ENCODE measurements around the gene CHM.
"Not testable (repeated sequence)": the region's sequence is repeated elsewhere in the genome, so short reads cannot be mapped to it uniquely, and the experiment has no call there.

Gene CHM

GRCh38 chrX:86023811-86024210 is 23.5 kb downstream of the CHM start:
- no peaks in the 10 kb centered on the region for H3K27me3 ChIP-seq (ENCODE audit: control insufficient read depth in 5 of 5, insufficient read depth in 4 of 5, low read length in 5 of 5)
- H3K4me3 ChIP-seq (ENCODE audit: low read depth in 1 of 5, low read length in 5 of 5): no peak overlapping the region

GRCh38 chrX:86021652-86022289 is 25.6 kb downstream of the CHM start:
- H3K9ac ChIP-seq (ENCODE audit: low read length in 5 of 5): no peak overlapping the region
- H3K27ac ChIP-seq (ENCODE audit: low read depth, low read length): no peak overlapping the region
- H3K27me3 ChIP-seq (ENCODE audit: control insufficient read depth in 5 of 5, insufficient read depth in 4 of 5, low read length in 5 of 5): no peaks in the 10 kb centered on the region
- no peak overlapping the region for H3K4me3 ChIP-seq (ENCODE audit: low read depth in 1 of 5, low read length in 5 of 5)
- H3K36me3 ChIP-seq (ENCODE audit: control insufficient read depth in 5 of 5, insufficient read depth in 5 of 5, low read length in 5 of 5): peaks cover 0 to 12% (median 0%) of the 10 kb centered on the region in 5 donors
- H3K9me3 ChIP-seq (ENCODE audit: control insufficient read depth in 5 of 5, low read length in 5 of 5): no peaks in the 10 kb centered on the region
- H3K4me1 ChIP-seq (ENCODE audit: control insufficient read depth in 5 of 5, insufficient read depth in 5 of 5, low read length in 5 of 5): peaks cover 0 to 11% (median 6%) of the 10 kb centered on the region in 5 donors

More at GRCh38 chrX:86023811-86024210, 23.5 kb downstream of the CHM start:
- no peak overlapping the region for H3K9ac ChIP-seq (ENCODE audit: low read length in 5 of 5)
- H3K4me1 ChIP-seq (ENCODE audit: control insufficient read depth in 5 of 5, insufficient read depth in 5 of 5, low read length in 5 of 5): peaks cover 0 to 11% (median 6%) of the 10 kb centered on the region in 5 donors
- no peaks in the 10 kb centered on the region for H3K9me3 ChIP-seq (ENCODE audit: control insufficient read depth in 5 of 5, low read length in 5 of 5)
- H3K27ac ChIP-seq (ENCODE audit: low read depth, low read length): no peak overlapping the region
- peaks cover 0 to 12% (median 0%) of the 10 kb centered on the region in 5 donors for H3K36me3 ChIP-seq (ENCODE audit: control insufficient read depth in 5 of 5, insufficient read depth in 5 of 5, low read length in 5 of 5)

DNA sequence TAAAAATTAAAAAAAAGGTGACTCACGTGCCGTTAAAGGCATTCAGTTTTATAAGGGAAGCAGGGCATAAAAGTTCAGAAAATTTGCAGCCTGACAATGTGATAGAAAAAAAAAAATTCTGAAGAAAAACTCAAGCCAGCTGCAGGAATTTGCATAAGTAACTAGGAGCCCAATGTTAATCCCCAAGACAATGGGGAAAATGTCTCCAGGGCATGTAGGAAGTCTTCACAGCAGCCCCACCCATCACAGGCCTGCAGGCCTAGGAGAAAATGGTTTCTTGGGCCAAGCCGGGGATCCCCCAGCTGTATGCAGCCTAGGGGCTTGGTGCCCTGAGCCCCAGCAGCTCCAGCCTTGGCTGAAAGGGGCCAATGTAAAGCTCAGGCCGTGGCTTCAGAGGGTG is 31.2 kb downstream of the CHM start:
- Histone ChIP-seq H3K27ac (ENCODE audit: low read depth, low read length) (no peak overlapping the region), H3K4me3 (ENCODE audit: low read depth in 1 of 5, low read length in 5 of 5) (no peak overlapping the region), H3K4me1 (ENCODE audit: control insufficient read depth in 5 of 5, insufficient read depth in 5 of 5, low read length in 5 of 5) (no peaks in the 10 kb centered on the region), H3K36me3 (ENCODE audit: control insufficient read depth in 5 of 5, insufficient read depth in 5 of 5, low read length in 5 of 5) (no peaks in the 10 kb centered on the region), H3K9ac (ENCODE audit: low read length in 5 of 5) (no peak overlapping the region), H3K9me3 (ENCODE audit: control insufficient read depth in 5 of 5, low read length in 5 of 5) (no peaks in the 10 kb centered on the region), H3K27me3 (ENCODE audit: control insufficient read depth in 5 of 5, insufficient read depth in 4 of 5, low read length in 5 of 5) (no peaks in the 10 kb centered on the region)

DNA sequence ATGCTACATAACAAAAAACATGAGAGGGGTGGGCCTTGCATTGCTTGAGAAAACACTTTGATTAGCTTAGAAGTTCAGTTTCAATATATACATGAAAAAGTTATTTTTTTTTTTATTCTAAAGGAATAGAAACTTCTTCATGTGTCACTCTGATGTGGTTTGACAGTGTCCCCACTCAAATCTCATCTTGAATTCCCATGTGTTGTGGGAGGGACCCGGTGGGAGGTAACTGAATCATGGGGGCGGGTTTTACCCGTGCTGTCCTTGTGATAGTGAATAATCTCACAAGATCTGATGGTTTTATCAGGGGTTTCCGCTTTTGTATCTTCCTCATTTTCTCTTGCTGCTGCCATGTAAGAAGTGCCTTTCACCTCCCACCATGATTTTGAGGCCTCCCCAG is 32.4 kb downstream of the CHM start:
- H3K9ac ChIP-seq (ENCODE audit: low read length in 5 of 5); H3K9me3 ChIP-seq (ENCODE audit: control insufficient read depth in 5 of 5, low read length in 5 of 5); H3K4me3 ChIP-seq (ENCODE audit: low read depth in 1 of 5, low read length in 5 of 5); H3K36me3 ChIP-seq (ENCODE audit: control insufficient read depth in 5 of 5, insufficient read depth in 5 of 5, low read length in 5 of 5); H3K27ac ChIP-seq (ENCODE audit: low read depth, low read length); H3K27me3 ChIP-seq (ENCODE audit: control insufficient read depth in 5 of 5, insufficient read depth in 4 of 5, low read length in 5 of 5); H3K4me1 ChIP-seq (ENCODE audit: control insufficient read depth in 5 of 5, insufficient read depth in 5 of 5, low read length in 5 of 5): not testable (repeated sequence)

GRCh38 chrX:86014421-86014820 is 32.9 kb downstream of the CHM start:
- Histone ChIP-seq H3K4me1 (ENCODE audit: control insufficient read depth in 5 of 5, insufficient read depth in 5 of 5, low read length in 5 of 5) (no peaks in the 10 kb centered on the region), H3K27me3 (ENCODE audit: control insufficient read depth in 5 of 5, insufficient read depth in 4 of 5, low read length in 5 of 5) (no peaks in the 10 kb centered on the region), H3K9me3 (ENCODE audit: control insufficient read depth in 5 of 5, low read length in 5 of 5) (no peaks in the 10 kb centered on the region), H3K36me3 (ENCODE audit: control insufficient read depth in 5 of 5, insufficient read depth in 5 of 5, low read length in 5 of 5) (peaks cover 0 to 1% (median 0%) of the 10 kb centered on the region in 5 donors), H3K27ac (ENCODE audit: low read depth, low read length) (no peak overlapping the region), H3K4me3 (ENCODE audit: low read depth in 1 of 5, low read length in 5 of 5) (no peak overlapping the region), H3K9ac (ENCODE audit: low read length in 5 of 5) (no peak overlapping the region)

DNA sequence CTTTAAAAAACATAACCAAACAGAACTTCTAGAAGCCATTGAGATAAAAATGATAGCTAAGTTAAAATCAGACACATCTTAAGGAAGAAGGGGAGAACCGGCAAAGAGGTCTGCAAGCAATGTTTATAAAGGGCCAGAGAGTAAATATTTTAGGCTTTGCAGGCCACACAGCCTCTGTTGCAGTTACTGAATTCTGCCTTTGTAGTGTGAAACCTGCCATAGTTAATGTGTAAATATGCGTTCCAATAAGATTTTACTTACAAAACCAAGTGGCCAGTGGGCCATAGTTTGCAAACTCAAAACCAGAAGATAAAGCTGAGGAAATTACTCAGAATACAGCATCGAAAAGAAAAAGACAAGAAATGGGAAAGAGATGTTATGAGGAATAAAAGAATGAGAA is 33.6 kb downstream of the CHM start:
- no peaks in the 10 kb centered on the region for H3K4me1 ChIP-seq (ENCODE audit: control insufficient read depth in 5 of 5, insufficient read depth in 5 of 5, low read length in 5 of 5)
- no peak overlapping the region for H3K4me3 ChIP-seq (ENCODE audit: low read depth in 1 of 5, low read length in 5 of 5)
- H3K27me3 ChIP-seq (ENCODE audit: control insufficient read depth in 5 of 5, insufficient read depth in 4 of 5, low read length in 5 of 5): no peaks in the 10 kb centered on the region
- no peak overlapping the region for H3K27ac ChIP-seq (ENCODE audit: low read depth, low read length)
- H3K9me3 ChIP-seq (ENCODE audit: control insufficient read depth in 5 of 5, low read length in 5 of 5): no peaks in the 10 kb centered on the region
- no peak overlapping the region for H3K9ac ChIP-seq (ENCODE audit: low read length in 5 of 5)
- H3K36me3 ChIP-seq (ENCODE audit: control insufficient read depth in 5 of 5, insufficient read depth in 5 of 5, low read length in 5 of 5): peaks cover 0 to 5% (median 0%) of the 10 kb centered on the region in 5 donors

DNA sequence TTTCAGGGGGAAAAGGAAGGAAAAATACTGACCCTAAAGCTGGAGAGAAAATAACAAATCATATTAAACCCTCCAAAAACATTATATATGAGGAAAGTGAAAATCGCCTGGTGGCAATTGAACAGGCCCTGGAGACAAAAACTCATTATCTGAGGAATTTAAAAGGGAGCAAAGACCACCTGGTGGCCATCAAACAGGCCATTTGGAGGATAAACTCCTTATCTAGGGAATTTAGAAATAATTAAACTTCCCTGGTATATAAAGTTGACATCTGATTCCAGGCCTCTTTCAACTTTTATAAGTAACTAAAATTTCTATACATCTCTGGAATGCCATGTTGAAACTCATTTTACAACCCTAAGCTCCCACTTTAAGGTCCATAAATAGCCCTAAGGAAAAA is 35.2 kb downstream of the CHM start:
- Histone ChIP-seq H3K36me3 (ENCODE audit: control insufficient read depth in 5 of 5, insufficient read depth in 5 of 5, low read length in 5 of 5) (peaks cover 0 to 5% (median 0%) of the 10 kb centered on the region in 5 donors), H3K9ac (ENCODE audit: low read length in 5 of 5) (no peak overlapping the region), H3K27ac (ENCODE audit: low read depth, low read length) (no peak overlapping the region), H3K4me3 (ENCODE audit: low read depth in 1 of 5, low read length in 5 of 5) (no peak overlapping the region), H3K27me3 (ENCODE audit: control insufficient read depth in 5 of 5, insufficient read depth in 4 of 5, low read length in 5 of 5) (no peaks in the 10 kb centered on the region), H3K9me3 (ENCODE audit: control insufficient read depth in 5 of 5, low read length in 5 of 5) (no peaks in the 10 kb centered on the region), H3K4me1 (ENCODE audit: control insufficient read depth in 5 of 5, insufficient read depth in 5 of 5, low read length in 5 of 5) (no peaks in the 10 kb centered on the region)

DNA sequence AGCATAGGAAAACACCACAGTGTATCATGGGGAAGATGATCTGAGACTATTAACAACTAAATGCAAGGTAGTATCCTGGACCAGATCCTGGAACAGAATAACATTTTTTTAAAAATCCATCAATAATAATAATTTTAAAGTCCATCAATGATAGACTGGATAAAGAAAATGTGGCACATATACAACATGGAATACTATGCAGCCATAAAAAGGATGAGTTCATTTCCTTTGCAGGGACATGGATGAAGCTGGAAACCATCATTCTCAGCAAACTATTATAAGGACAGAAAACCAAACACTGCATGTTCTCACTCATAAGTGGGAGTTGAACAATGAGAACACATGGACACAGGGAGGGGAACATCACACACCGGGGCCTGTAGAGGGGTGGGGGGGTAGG is 37.6 kb downstream of the CHM start:
- H3K36me3 ChIP-seq (ENCODE audit: control insufficient read depth in 5 of 5, insufficient read depth in 5 of 5, low read length in 5 of 5); H3K9me3 ChIP-seq (ENCODE audit: control insufficient read depth in 5 of 5, low read length in 5 of 5); H3K4me1 ChIP-seq (ENCODE audit: control insufficient read depth in 5 of 5, insufficient read depth in 5 of 5, low read length in 5 of 5); H3K27me3 ChIP-seq (ENCODE audit: control insufficient read depth in 5 of 5, insufficient read depth in 4 of 5, low read length in 5 of 5); H3K9ac ChIP-seq (ENCODE audit: low read length in 5 of 5); H3K27ac ChIP-seq (ENCODE audit: low read depth, low read length); H3K4me3 ChIP-seq (ENCODE audit: low read depth in 1 of 5, low read length in 5 of 5): not testable (repeated sequence)

GRCh38 chrX:86007891-86008290 is 39.5 kb downstream of the CHM start:
- H3K9ac ChIP-seq (ENCODE audit: low read length in 5 of 5); H3K4me1 ChIP-seq (ENCODE audit: control insufficient read depth in 5 of 5, insufficient read depth in 5 of 5, low read length in 5 of 5); H3K27me3 ChIP-seq (ENCODE audit: control insufficient read depth in 5 of 5, insufficient read depth in 4 of 5, low read length in 5 of 5); H3K36me3 ChIP-seq (ENCODE audit: control insufficient read depth in 5 of 5, insufficient read depth in 5 of 5, low read length in 5 of 5); H3K27ac ChIP-seq (ENCODE audit: low read depth, low read length); H3K4me3 ChIP-seq (ENCODE audit: low read depth in 1 of 5, low read length in 5 of 5); H3K9me3 ChIP-seq (ENCODE audit: control insufficient read depth in 5 of 5, low read length in 5 of 5): not testable (repeated sequence)

DNA sequence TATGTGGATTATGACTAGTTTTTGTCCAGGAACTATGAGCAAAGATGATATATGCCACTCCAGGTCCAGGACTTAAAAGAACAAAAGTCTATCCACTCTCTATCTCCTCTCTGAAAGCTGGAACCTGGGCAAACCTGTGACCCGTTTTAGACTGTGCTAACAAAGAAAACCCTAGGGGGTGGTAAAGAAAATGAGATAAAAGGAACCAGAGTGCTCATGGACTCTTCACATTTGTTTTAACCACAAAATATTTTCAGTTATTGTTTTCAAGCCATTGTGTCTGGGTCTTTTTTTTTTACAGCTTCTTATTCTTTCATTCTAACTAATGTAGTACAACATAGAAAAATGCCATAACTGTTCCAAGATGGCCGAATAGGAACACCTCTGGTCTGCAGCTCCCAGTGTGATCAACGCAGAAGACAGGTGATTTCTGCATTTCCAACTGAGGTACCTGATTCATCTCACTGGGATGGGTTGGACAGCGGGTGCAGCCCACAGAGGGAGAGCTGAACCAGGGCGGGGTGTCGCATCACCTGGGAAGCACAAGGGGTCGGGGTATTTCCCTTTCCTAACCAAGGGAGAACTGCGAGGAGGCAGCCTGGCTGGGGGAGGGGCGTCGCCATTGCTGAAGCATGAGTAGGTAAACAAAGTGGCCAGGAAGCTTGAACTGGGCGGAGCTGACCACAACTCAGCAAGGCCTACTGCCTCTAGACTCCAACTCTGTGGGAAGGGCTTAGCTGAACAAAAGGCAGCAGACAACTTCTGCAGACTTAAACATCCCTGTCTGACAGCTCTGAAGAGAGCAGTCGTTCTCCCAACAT is 45.1 kb downstream of the CHM start:
- Histone ChIP-seq H3K4me3 (ENCODE audit: low read depth in 1 of 5, low read length in 5 of 5) (no peak overlapping the region), H3K9me3 (ENCODE audit: control insufficient read depth in 5 of 5, low read length in 5 of 5) (no peaks in the 10 kb centered on the region), H3K36me3 (ENCODE audit: control insufficient read depth in 5 of 5, insufficient read depth in 5 of 5, low read length in 5 of 5) (no peaks in the 10 kb centered on the region), H3K9ac (ENCODE audit: low read length in 5 of 5) (no peak overlapping the region), H3K27ac (ENCODE audit: low read depth, low read length) (no peak overlapping the region), H3K4me1 (ENCODE audit: control insufficient read depth in 5 of 5, insufficient read depth in 5 of 5, low read length in 5 of 5) (no peaks in the 10 kb centered on the region), H3K27me3 (ENCODE audit: control insufficient read depth in 5 of 5, insufficient read depth in 4 of 5, low read length in 5 of 5) (no peaks in the 10 kb centered on the region)

Measured in subcutaneous abdominal adipose tissue (tissue), 5 donors.